Measurements from ENCODE around the gene SHOX.
"Not testable (repeated sequence)": the region's sequence is repeated elsewhere in the genome, so short reads cannot be mapped to it uniquely, and the experiment has no call there.

The SHOX gene

GRCh38 chrX:638482-639131 lies 8.0 kb downstream of the SHOX start:
- DNase-seq, result no peak

DNA sequence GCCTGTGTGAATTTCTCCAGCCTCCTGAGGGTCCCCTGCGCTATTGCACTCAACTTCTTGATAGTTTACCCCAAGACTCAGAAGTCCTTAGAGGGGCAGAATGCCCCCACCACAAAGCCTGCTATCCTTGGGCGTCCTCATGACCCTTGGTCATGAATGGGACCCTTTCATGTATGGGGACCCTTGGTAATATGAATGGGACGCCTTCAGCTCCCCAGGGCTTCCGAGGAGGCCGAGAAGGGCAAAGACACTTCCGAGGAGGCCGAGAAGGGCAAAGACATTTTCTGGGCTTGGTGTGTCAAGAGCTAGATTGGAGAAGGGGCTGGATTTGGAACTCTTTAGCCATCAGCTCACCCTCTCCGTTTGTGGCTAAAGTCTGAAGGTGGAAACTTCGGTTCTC lies 8.6 kb downstream of the SHOX start:
- no peak for DNase-seq

GRCh38 chrX:640641-641040 lies 10.1 kb downstream of the SHOX start:
- DNase-seq, result no peak

DNA sequence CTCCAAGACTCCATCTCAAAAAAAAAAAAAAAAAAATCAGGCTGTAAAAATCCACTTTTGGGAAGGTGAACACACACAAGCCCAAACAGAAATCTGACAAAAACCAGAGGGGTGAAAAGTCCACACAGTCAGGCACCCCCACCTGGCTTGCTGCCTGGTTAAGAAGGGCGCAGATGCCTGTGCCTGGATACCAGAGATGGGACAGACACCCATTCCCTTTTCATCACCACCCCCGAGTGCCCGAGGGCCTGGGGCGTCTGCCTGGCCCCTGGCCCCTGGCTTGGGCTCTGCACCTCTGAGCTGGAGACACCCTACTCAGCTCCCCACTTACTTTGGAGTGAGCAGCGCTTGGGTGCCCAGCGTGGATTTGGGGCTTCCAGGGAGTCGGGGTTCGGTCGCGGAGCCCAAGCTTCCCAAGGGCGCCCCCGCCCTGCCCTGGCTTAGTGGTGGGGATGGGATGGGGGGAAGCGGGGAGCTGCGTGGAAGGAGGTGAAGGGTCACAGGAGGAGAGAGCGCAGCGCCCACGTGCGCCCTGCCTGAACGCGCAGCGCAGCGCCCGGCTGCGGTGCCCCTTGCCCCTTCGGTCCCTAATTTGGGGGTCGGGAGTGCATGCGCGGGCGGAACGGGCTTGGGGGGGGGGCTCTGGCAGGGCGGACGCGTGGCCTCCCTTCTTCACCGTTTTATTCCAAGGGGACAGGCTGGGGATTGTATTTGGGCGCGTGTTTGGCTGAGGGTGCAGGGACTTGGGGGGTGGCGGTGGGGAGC lies 11.3 kb downstream of the SHOX start:
- DNase-seq, result no peak

- DNase-seq, result no peak
Measured at GRCh38 chrX:642436-643240, 12.0 kb downstream of the SHOX start.

DNA sequence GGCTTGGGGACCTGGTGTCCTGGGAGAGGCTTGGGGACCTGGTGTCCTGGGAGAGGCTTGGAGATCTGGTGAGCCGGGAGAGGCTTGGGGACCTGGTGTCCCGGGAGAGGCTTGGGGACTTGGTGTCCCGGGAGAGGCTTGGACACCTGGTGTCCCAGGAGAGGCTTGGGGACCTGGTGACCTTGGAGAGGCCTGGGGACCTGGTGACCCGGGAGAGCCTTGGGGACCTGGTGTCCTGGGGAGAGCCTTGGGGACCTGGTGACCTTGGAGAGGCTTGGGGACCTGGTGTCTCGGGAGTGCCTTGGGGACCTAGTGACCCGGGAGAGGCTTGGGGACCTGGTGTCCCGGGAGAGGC lies 12.6 kb downstream of the SHOX start:
- DNase-seq, result no peak

DNA sequence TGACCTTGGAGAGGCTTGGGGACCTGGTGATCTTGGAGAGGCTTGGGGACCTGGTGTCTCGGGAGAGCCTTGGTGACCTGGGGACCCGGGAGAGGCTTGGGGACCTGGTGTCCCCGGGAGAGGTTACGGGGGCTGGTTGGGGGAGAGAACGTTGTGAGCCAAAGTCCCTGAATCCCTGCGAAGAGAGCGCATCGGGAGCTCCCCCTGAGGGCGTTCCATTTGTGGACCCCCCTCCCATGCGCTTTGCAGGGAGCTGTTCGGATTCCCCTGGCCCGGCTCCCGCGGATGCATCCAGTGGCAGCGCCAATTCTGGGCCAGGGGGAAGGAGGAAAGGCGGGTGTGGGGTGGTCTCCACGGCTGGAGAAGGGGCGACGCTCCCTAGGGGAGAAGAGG lies 13.3 kb downstream of the SHOX start:
- DNase-seq, result no peak

DNA sequence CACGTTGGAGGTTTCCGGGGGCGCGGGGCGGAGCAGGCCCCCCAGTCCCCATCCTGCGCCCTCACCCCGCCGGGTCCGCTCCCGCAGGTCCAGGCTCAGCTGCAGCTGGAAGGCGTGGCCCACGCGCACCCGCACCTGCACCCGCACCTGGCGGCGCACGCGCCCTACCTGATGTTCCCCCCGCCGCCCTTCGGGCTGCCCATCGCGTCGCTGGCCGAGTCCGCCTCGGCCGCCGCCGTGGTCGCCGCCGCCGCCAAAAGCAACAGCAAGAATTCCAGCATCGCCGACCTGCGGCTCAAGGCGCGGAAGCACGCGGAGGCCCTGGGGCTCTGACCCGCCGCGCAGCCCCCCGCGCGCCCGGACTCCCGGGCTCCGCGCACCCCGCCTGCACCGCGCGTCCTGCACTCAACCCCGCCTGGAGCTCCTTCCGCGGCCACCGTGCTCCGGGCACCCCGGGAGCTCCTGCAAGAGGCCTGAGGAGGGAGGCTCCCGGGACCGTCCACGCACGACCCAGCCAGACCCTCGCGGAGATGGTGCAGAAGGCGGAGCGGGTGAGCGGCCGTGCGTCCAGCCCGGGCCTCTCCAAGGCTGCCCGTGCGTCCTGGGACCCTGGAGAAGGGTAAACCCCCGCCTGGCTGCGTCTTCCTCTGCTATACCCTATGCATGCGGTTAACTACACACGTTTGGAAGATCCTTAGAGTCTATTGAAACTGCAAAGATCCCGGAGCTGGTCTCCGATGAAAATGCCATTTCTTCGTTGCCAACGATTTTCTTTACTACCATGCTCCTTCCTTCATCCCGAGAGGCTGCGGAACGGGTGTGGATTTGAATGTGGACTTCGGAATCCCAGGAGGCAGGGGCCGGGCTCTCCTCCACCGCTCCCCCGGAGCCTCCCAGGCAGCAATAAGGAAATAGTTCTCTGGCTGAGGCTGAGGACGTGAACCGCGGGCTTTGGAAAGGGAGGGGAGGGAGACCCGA lies 14.0 kb downstream of the SHOX start:
- no peak for DNase-seq

DNA sequence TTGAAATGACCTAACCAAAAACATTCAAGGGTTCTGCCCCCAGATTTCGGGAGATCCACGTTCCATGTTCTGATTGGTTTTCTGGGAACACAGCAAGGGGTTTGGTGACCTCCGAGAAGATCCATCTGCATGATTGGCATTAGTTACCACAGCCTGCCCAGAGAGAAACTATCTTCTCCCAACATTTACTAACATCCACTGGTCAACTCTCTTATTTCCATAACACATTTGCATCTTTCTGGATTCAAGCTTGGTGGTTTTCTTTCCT lies 15.6 kb downstream of the SHOX start:
- no peak for DNase-seq

- no peak for DNase-seq
Measured at GRCh38 chrX:646796-647195, 16.2 kb downstream of the SHOX start.

GRCh38 chrX:649166-649565 lies 18.6 kb downstream of the SHOX start:
- DNase-seq, result no peak

GRCh38 chrX:650324-650723 lies 19.7 kb downstream of the SHOX start:
- DNase-seq, result no peak

GRCh38 chrX:650811-651210 lies 20.2 kb downstream of the SHOX start:
- DNase-seq, result no peak

DNA sequence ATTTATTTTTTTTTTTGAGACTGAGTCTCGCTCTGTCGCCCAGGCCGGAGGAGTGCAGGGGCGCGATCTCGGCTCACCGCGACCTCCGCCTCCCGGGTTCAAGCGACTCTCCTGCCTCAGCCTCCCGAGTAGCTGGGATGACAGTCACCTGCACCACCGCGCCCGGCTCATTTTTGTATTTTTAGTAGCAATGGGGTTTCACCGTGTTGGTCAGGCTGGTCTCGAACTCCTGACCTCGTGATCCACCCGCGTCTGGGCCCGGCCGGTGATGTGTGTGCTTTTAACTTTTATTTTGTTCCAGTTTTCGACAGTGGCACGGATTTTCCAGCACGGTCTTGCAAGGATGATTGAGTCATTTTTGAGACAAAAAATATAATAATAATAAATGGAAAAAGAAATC lies 21.3 kb downstream of the SHOX start:
- not testable (repeated sequence) for DNase-seq

- DNase-seq, result no peak
Measured at GRCh38 chrX:652341-652741, 21.8 kb downstream of the SHOX start.

DNA sequence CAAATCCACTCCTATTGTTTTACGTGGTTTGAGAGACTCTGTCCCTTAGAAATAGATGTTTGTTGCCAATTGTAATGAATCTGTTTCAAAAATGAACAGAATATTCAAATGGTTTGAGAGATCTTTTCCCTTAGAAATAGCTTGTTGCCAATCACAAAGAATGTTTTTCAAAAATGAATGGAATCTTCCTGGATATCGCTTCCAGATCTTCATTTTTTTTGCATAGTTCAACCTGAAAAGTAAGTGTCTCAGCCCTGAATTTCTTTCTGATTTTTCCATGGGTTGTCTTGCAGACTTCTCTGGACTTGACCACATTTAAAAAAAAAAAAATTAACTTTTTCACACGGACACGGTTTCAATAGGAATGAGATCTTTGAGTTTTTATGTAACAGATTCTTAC lies 22.7 kb downstream of the SHOX start:
- DNase-seq, result no peak

DNA sequence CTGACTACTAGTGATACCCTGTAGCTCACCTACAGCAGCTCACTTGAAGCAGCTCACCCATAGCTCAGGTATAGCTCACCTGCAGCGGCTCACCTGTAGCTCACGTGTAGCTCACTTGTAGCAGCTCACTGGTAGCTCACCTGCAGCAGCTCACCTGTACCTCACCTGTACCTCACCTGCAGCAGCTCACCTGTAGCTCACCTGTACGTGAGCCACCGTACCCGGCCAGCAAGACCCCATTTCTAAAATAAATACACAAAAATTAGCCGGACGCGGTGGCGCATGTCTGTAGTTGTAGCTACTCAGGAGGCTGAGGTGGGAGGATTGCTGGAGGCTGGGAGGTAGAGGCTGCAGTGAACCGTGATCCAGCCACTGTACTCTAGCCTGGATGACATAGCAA lies 30.6 kb downstream of the SHOX start:
- no peak for DNase-seq

- DNase-seq, result no peak
Measured at GRCh38 chrX:662126-662525, 31.5 kb downstream of the SHOX start.

DNA sequence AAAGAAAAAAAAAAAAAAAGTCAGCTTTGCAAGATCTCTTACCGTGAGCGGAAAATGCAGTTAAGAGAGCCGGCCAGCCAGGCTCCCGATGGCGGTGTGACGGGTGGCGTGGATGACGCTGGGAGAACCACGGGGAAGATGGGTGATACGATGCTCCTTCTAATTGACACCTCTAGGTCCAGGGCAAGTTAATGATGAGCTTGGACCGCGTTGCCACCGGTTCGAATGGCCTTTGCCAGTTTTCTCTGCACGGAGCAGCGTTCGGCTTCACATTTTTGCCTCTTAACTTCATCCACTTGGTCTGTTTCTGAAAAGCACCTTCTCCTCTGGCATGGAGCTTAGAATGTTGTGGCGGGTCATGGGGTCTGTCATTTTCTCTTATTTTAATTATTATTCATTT lies 33.2 kb downstream of the SHOX start:
- no peak for DNase-seq

GRCh38 chrX:666762-667720 lies 36.5 kb downstream of the SHOX start:
- no peak for DNase-seq

- no peak for DNase-seq
Measured at GRCh38 chrX:670645-671044, 40.1 kb downstream of the SHOX start.

DNA sequence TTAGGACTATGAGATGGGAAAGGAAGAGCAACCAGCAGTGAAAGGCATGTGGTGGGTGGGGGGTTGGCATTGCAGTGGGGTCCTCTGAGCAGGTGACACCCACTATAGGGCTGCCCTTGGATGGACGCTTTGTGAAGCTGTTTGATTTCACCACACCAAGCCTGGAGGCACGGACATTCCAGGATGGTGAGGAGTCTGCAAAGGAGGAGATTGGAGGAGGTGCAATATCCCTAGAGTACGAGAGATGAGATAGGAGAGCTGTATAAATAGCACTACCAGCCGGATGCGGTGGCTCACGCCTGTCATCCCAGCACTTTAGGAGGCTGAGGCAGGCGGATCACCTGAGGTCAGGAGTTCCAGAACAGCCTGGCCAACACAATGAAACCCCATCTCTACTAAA lies 42.3 kb downstream of the SHOX start:
- no peak for DNase-seq
